ENCODE measurements around the gene PFKL.
"Not testable (repeated sequence)": the region's sequence is repeated elsewhere in the genome, so short reads cannot be mapped to it uniquely, and the experiment has no call there.

PFKL gene

DNA sequence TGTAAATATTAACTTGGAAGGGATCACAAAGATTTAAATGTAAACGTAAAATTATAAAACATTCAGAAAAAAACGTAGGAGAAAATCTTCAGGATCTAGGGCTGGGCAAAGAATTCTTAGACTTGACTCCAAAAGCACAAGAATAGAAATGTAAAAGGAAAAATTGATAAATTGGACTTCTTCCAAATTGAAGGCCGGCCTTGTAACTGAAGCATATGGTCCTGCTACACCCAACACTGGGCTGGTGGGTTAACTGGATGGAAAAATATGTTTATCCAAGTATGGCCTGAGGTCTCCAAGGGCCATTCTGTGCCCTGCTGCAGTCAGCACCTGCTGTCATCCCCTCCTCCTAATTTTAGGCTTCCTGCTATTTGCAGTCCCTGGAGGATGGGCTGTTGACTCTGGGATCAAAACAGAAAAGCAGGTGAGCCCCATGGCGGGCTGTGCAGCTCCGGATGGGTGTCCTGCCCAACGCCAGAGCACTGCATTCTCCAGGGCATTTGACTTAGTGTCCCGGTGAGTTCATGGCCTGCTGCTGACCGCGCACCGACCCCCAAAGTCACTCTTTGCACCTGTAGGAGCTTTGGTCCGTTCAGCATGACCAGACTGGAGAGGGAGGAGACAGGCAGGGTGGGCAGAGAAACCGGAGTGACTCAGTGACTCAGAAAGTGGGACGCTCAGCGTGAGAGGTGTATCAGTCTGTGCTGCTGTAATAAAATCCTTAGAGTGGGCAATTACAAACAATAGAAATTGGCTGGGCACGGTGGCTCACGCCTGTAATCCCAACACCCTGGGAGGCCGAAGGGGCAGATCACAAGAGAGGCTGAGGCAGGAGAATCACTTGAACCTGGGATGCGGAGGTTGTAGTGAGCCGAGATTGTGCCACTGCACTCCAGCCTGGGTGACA, 20.2 kb upstream of the PFKL start:
- DNase-seq = no peak

GRCh38 chr21:44281801-44282200, 18.1 kb upstream of the PFKL start:
- no peak for DNase-seq

GRCh38 chr21:44282370-44282769, 17.5 kb upstream of the PFKL start:
- no peak for DNase-seq

GRCh38 chr21:44283211-44283785, 16.6 kb upstream of the PFKL start:
- DNase-seq = not testable (repeated sequence)

GRCh38 chr21:44283948-44284347, 15.9 kb upstream of the PFKL start:
- DNase-seq = no peak

GRCh38 chr21:44285138-44285992, 14.5 kb upstream of the PFKL start, which contains the start of gene AIRE:
AIRE (plus strand) TSS chr21:44285876; CDS start chr21:44286007, 131 bp downstream.
- no peak for DNase-seq

GRCh38 chr21:44286086-44286715, 13.7 kb upstream of the PFKL start:
- no peak for DNase-seq

DNA sequence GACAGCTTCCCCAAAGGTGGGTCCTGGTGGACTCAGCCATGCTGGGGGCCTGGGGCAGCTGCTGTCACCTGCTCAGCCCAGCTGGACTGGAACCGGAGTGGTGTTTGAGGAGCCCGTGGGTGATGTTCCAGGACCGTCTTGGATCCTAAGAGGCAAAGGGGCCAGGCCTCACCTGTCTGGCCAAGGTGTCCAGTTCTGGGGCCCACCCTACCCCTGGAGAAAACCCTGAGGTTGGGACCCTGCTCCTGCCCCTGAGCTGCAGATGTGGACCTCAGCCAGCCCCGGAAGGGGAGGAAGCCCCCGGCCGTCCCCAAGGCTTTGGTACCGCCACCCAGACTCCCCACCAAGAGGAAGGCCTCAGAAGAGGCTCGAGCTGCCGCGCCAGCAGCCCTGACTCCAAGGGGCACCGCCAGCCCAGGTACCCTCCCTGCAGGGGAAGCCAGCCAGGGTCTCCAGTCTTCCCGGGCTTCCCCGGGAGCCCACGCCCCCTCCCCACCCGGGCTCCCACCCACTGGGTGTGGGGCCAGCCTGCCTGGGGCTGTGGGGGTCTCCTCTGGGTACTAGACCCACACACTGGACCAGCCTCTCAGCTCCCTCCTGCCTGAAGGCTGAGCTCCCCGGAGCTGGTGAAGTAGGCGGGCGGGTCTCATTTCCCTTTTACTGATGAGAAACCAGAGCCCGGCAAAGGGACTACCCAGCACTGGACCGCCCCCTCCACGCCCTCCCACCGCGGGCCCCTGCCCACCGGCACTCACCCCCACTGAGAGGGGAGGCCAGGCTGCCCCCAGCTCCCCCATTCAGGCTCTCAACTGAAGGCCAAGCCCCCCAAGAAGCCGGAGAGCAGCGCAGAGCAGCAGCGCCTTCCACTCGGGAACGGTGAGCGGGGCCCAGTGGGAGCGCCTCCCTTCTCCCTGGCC, 12.9 kb upstream of the PFKL start:
- no peak for DNase-seq

DNA sequence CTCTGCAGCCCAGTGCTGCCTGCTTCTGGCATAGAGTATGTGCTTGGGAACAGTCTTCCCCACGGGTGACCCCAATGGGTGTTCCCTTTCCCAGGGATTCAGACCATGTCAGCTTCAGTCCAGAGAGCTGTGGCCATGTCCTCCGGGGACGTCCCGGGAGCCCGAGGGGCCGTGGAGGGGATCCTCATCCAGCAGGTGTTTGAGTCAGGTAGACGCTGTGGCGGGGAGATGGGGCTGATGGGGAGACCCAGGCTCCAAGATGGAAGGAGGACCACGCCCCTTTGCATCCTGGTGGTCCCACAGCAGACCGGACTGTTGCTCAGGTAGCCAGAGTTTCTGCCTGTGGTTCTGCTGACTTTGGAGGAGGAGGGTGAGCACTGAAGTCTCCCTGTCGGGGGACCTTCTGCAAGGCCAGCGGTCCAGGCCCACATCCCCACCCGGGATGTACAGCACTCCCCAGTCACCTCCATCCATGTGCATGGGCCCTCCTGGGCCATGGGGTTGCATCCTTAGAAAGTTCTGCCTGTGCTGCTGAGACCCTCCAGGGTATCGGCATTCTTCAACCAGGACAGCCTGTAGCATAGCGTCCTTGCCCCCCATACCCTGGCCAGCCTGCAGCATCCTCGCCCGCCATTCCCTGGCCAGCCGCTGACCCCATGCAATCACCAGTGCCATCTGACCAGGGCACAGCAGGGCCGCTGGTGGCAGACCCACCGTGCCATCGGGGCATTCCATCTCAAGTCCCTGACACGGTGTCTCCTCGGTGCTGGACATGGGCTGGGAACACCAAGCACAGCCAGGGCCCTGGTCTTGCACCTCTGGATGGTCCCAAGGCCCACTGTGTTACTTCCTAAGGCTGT, 11.4 kb upstream of the PFKL start:
- DNase-seq = no peak

- DNase-seq = no peak
Measured at GRCh38 chr21:44289381-44290010, 10.4 kb upstream of the PFKL start.

DNA sequence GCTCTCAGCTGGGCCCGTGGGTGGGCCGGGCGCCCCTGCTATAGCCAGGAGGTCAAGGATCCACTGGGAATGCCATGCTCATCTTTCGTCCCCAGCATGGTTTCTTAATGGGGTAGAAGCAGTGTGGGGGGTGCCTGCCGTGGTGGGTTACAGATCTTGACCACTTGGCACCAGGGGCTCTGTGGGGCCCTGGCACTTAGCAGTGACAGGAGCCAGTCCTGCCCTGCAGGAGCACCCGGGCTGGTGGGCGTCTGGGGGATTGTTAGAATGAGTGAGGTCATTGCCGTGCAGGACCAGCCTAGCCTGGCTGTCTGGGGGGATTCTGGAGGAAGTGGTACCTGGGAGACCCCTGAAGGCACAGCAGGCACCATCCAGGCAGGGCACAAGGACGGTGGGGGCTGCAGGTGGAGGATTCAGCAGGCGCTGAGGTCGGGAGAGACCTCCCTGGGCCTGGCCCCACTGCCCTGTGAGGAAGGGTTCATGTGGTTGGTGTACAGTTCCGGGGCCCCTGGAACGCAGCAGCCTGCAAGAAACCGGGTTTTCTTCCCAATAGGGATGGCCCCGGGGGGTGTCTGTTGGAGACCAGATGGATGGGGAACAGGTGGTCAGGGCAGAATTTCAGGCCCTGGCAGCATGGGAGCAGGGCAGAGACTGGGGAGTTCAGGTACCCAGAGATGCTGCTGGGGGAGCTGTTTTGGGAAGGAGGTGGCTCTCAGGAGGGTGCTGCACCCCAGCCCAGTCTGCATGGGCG, 9.4 kb upstream of the PFKL start:
- DNase-seq = no peak

DNA sequence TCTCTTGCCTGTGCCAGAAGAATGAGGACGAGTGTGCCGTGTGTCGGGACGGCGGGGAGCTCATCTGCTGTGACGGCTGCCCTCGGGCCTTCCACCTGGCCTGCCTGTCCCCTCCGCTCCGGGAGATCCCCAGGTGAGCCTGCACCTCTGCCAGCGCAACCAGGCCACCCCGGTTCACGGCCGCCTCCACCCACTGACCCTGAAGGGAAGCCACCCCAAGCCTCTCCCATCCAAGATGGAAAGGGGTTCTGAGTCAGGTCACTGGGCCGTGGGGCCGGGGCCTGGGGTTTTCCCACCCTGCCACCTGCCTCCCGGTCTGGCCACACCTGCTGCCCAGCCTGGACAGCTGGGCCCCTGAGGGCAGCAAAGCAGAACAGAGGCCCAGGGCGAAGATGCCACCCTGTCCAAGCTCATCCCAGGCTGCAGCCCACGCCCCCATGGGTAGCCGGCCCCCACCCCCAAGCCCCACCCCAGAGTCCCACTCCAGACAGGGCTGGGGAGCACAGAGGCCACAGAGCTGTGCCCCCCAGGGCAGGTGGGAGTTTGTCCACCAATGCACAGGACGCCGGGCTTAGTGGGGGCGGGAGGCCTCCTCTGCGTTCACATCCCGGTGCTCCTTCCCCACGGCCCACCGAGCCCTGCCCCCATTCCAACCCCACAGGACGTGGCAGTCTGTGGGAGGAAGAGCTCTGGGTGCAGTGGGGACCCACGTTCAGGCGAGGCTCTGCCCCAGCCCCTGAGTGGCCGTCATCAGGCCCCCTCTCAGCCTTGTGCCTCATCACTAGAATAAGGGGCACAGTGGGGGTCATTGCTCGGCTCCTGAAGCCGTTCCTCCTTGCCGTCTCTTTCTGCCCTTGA, 8.5 kb upstream of the PFKL start:
- no peak for DNase-seq

GRCh38 chr21:44291936-44292811, 7.7 kb upstream of the PFKL start:
- DNase-seq = no peak

DNA sequence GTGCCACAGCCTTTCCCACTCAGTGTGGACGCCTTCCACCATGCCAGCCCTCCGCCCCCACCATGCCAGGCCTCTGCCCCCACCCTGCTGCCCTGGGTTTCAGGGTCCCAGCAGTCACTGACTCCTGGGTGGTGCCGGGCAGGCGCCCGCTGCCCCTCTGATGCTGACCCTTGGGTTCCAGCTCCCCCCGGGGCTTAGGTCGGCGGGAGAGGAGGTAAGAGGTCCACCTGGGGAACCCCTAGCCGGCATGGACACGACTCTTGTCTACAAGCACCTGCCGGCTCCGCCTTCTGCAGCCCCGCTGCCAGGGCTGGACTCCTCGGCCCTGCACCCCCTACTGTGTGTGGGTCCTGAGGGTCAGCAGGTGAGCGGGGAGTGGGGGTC, 7.0 kb upstream of the PFKL start:
- no peak for DNase-seq

GRCh38 chr21:44293551-44294231, 6.2 kb upstream of the PFKL start:
- DNase-seq = no peak

- no peak for DNase-seq
Measured at GRCh38 chr21:44294391-44295162, 5.3 kb upstream of the PFKL start.
